Measurements from ENCODE around the gene INPP1. TPM values are rescaled to one million over a fixed set of nuclear protein-coding genes. Genes with fewer than 3 reads are reported as not detected.
A peak's percentile ranks its signal among the peaks of the same experiment; 100 is the strongest.

INPP1 gene
- total RNA-seq, 2 experiments from 2014 or later, result 6.7 to 7.8 TPM

DNA sequence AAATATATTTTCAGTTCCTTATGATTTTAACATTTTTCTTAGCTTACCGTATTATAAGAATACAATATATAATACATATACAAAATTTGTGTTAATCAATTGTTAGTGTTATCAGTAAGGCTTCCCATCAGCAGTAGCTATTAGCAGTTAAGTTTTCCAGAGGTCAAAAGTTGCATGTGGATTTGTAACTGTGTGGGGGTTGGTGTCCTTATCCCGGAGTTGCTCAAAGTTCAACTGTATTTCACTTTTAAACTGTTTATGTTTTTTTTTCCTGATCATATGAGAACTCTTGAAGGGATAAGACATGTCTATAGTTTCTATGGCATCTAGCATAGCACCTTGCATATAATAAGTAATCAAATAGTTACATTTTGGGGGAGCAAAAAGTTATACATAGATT is 52.9 kb downstream of the INPP1 start:
- Mint-ChIP-seq H3K4me3 (no peak overlapping the region), H3K36me3 (ENCODE audit: low read depth) (no peaks in the 10 kb centered on the region), H3K4me1 (no peaks in the 10 kb centered on the region), H3K27me3 (peaks cover 1% of the 10 kb centered on the region), H3K27ac (no peak overlapping the region), H3K9me3 (ENCODE audit: low read depth) (no peaks in the 10 kb centered on the region)
- ChIA-PET POLR2A (no interaction called here), CTCF (interaction anchor here (0.9 to 1.5 kb wide), 3 partner anchors 14 to 19 kb away, joined by 3 to 4 read pairs (median 3); no protein-coding TSS in a partner anchor)
- intact Hi-C loops (cut with DNase I, micrococcal nuclease), result no loop called here
- DNase-seq, result no peak
- ATAC-seq, result no peak

DNA sequence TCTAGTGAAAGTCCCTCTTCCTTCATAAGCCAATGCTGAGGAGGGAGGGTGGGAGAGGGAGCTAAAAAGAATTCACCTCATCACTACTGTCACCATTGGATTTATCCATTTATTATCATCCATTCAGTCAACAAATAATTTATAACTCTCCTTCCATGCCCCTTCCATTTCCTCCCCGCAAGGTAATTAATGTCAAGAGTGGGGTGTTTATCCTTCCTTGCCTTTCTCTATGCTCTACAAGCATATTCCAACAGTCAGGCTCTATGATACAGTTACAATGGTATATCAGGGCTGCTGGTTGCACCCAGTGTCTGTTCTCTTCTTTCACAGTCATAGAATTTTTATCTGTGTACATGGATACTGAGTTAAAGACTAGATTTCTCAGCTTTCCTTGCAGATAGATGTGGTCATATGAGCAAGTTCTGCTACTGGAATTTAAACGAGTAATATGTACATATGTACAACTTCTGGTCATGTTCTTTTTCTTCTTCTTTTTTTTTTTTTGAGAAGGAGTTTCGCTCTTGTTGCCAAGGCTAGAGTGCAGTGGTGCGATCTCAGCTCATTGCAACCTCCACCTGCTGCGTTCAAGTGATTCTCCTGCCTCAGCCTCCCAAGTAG is 59.7 kb downstream of the INPP1 start:
- H3K36me3 Mint-ChIP-seq (ENCODE audit: low read depth), result no peaks in the 10 kb centered on the region
- H3K4me1 Mint-ChIP-seq, result peaks cover 10% of the 10 kb centered on the region
- POLR2A ChIA-PET, result no interaction called here
- H3K27me3 Mint-ChIP-seq, result no peaks in the 10 kb centered on the region
- CTCF ChIA-PET, result interaction anchor here (0.9 to 1.3 kb wide), 2 partner anchors 11 to 93 kb away, joined by 3 to 4 read pairs; no protein-coding TSS in a partner anchor
- no peak overlapping the region for H3K4me3 Mint-ChIP-seq
- intact Hi-C loops (cut with DNase I, micrococcal nuclease), result loop anchor here (10.0 kb wide), 3 partner anchors 612 to 958 kb away; partner anchors contain the start of genes STAT1 (in 1 of the 2) and WDR75 (in 1 of the 2)
- no peak for DNase-seq
- ATAC-seq, result no peak
- no peaks in the 10 kb centered on the region for H3K9me3 Mint-ChIP-seq (ENCODE audit: low read depth)
- no peak overlapping the region for H3K27ac Mint-ChIP-seq

DNA sequence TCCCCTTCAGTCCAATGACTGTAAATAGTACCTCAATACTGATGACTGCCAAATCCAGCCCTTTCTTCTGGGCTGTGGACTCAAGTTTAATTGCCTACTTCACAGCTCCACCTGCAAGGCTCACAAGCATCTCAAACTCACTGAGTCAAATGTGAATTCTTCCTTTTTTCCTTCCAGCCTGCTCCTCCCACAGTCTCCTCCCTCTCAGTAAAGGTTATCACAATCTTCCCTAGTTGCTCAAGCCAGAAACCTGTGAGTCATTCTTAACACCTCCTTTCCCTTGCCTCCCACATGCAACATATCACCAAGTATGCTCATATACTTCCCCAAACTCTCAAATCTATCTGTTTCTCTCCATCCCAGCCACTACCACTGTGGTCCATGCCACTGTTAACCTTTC is 61.1 kb downstream of the INPP1 start:
- ChIA-PET CTCF (interaction anchor here (1.0 kb wide), 1 partner anchor 44 kb away, joined by 3 read pairs; no protein-coding TSS in a partner anchor), POLR2A (no interaction called here)
- ATAC-seq (peak; percentile 58), DNase-seq (peak; percentile 43)
- H3K9me3 Mint-ChIP-seq (ENCODE audit: low read depth), result no peaks in the 10 kb centered on the region
- intact Hi-C loops (cut with DNase I, micrococcal nuclease), result loop anchor here (1.0 to 10.0 kb wide), 7 partner anchors 274 to 960 kb away; partner anchors contain the start of genes GLS (in 1 of the 2), STAT1 (in 1 of the 2) and WDR75 (in 1 of the 2)
- H3K27ac Mint-ChIP-seq, result no peak overlapping the region
- H3K4me1 Mint-ChIP-seq, result peaks cover 10% of the 10 kb centered on the region
- no peak overlapping the region for H3K4me3 Mint-ChIP-seq
- H3K27me3 Mint-ChIP-seq, result no peaks in the 10 kb centered on the region
- no peaks in the 10 kb centered on the region for H3K36me3 Mint-ChIP-seq (ENCODE audit: low read depth)

DNA sequence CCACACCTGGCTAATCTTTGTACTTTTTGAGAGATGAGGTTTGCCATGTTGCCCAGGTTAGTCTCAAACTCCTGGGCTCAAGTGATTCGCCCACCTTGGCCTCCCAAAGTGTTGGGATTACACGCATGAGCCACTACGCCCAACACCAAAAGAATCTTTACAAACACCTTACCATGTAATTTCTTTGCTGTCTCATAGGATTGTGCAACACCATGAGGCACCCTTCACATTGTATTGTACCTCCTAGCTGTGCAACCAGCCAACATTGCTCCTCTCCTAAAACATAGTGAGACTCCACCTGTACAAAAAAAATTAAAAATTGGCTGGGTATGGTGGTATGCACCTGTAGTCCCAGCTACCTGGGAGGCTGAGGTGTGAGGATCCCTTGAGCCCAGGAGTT is 61.7 kb downstream of the INPP1 start:
- H3K27ac Mint-ChIP-seq, result no peak overlapping the region
- no peaks in the 10 kb centered on the region for H3K9me3 Mint-ChIP-seq (ENCODE audit: low read depth)
- peaks cover 16% of the 10 kb centered on the region for H3K4me1 Mint-ChIP-seq
- DNase-seq (no peak), ATAC-seq (no peak)
- no peaks in the 10 kb centered on the region for H3K27me3 Mint-ChIP-seq
- intact Hi-C loops (cut with DNase I, micrococcal nuclease), result loop anchor here (2.0 to 10.0 kb wide), 8 partner anchors 83 to 960 kb away; partner anchors contain the start of genes GLS (in 2 of the 2), NAB1 (in 1 of the 2), STAT1 (in 1 of the 2) and WDR75 (in 1 of the 2)
- H3K4me3 Mint-ChIP-seq, result no peak overlapping the region
- ChIA-PET POLR2A (no interaction called here), CTCF (interaction anchor here (0.7 to 1.2 kb wide), 3 partner anchors 45 to 564 kb away, joined by 3 read pairs; no protein-coding TSS in a partner anchor)
- H3K36me3 Mint-ChIP-seq (ENCODE audit: low read depth), result no peaks in the 10 kb centered on the region

DNA sequence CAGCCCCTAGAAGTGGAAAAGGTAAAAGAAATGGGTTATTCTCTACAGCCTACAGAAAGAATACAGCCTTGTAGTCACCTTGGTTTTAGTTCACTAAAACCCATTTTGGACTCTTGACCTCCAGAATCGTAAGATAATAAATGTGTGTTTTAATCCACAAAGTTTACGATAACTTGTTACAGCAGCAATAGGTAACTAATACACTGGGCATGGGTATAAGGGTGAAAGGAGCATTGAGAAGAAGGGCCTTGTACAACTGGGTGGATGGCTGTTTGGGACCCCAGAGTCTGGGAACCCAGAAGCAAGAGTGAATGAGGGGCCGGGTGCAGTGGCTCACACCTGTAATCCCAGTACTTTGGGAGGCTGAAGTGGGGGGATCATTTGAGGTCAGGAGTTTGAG is 62.6 kb downstream of the INPP1 start:
- POLR2A ChIA-PET, result no interaction called here
- no peaks in the 10 kb centered on the region for H3K36me3 Mint-ChIP-seq (ENCODE audit: low read depth)
- CTCF ChIA-PET, result interaction anchor here (1.2 to 1.4 kb wide), 2 partner anchors 13 to 319 kb away, joined by 3 read pairs; no protein-coding TSS in a partner anchor
- no peaks in the 10 kb centered on the region for H3K27me3 Mint-ChIP-seq
- intact Hi-C loops (cut with DNase I, micrococcal nuclease), result loop anchor here (2.0 to 10.0 kb wide), 8 partner anchors 84 to 961 kb away; partner anchors contain the start of genes GLS (in 2 of the 2), NAB1 (in 1 of the 2), STAT1 (in 1 of the 2) and WDR75 (in 1 of the 2)
- H3K9me3 Mint-ChIP-seq (ENCODE audit: low read depth), result no peaks in the 10 kb centered on the region
- no peak for ATAC-seq
- peaks cover 23% of the 10 kb centered on the region for H3K4me1 Mint-ChIP-seq
- H3K4me3 Mint-ChIP-seq, result no peak overlapping the region
- DNase-seq, result no peak
- no peak overlapping the region for H3K27ac Mint-ChIP-seq

DNA sequence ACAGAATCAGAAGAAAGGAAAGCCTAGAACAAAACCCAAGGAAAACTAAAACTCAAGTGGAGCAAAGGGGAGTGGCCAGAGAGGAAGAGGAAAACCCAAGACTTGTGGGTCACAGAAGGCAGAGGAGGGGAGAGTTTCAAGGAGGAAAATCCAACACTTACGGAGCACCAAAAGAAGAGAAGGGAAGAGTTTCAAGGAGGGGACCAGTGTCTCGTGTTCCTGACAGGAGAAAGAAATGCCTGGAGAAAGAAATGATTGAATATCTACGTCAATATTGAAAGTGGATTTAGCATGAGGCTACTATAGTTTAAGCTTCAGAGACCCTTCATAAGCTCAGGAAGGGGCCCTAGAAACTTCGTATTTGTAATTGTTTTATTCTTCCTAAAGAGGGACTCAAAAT is 63.4 kb downstream of the INPP1 start:
- H3K36me3 Mint-ChIP-seq (ENCODE audit: low read depth), result peaks cover 2% of the 10 kb centered on the region
- H3K4me1 Mint-ChIP-seq, result peaks cover 30% of the 10 kb centered on the region
- H3K4me3 Mint-ChIP-seq, result no peak overlapping the region
- H3K27me3 Mint-ChIP-seq, result no peaks in the 10 kb centered on the region
- ChIA-PET CTCF (interaction anchor here (0.6 to 1.4 kb wide), 6 partner anchors 9 to 735 kb away, joined by 3 to 6 read pairs (median 3); no protein-coding TSS in a partner anchor), POLR2A (interaction anchor here (0.8 to 1.2 kb wide), 3 partner anchors 131 to 474 kb away, joined by 3 read pairs; partner anchors contain the start of gene GLS)
- ATAC-seq (no peak), DNase-seq (no peak)
- intact Hi-C loops (cut with DNase I, micrococcal nuclease), result loop anchor here (1.0 to 10.0 kb wide), 7 partner anchors 85 to 962 kb away; partner anchors contain the start of genes GLS (in 1 of the 2), NAB1 (in 1 of the 2), NEMP2 (in 1 of the 2) and STAT1 (in 1 of the 2)
- H3K27ac Mint-ChIP-seq, result no peak overlapping the region
- H3K9me3 Mint-ChIP-seq (ENCODE audit: low read depth), result no peaks in the 10 kb centered on the region

DNA sequence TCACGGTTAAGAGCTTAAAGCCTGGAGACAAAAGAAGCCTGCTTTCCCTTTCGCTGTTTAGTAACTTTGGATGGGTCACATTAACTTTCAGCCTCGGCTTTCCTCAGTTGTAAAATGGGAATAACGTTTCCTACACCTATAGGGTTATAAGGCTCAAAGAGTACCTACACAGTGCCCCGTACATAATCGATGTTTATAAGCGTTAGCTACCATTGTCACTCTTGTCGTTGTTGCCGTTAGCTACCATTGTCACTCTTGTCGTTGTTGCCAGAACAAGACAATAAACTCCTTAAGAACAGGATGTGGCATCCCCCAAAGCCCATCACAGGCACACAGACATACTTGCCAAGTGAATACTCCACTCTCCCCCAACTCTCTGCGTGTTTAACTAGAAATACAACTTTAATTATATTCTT is 63.9 kb downstream of the INPP1 start:
- H3K4me1 Mint-ChIP-seq, result peaks cover 34% of the 10 kb centered on the region
- ATAC-seq, result peak; percentile 14
- DNase-seq, result peak; percentile 58
- POLR2A ChIA-PET, result interaction anchor here (0.8 to 1.2 kb wide), 3 partner anchors 131 to 473 kb away, joined by 3 read pairs; partner anchors contain the start of gene GLS
- peaks cover 2% of the 10 kb centered on the region for H3K36me3 Mint-ChIP-seq (ENCODE audit: low read depth)
- intact Hi-C loops (cut with DNase I, micrococcal nuclease), result loop anchor here (1.0 to 10.0 kb wide), 7 partner anchors 85 to 962 kb away; partner anchors contain the start of genes GLS (in 1 of the 2), NAB1 (in 1 of the 2), NEMP2 (in 1 of the 2) and STAT1 (in 1 of the 2)
- H3K9me3 Mint-ChIP-seq (ENCODE audit: low read depth), result no peaks in the 10 kb centered on the region
- H3K27ac Mint-ChIP-seq, result peak overlapping the region; percentile 78
- peak overlapping the region; percentile 75 for H3K4me3 Mint-ChIP-seq
- CTCF ChIA-PET, result interaction anchor here (0.6 to 1.4 kb wide), 6 partner anchors 8 to 736 kb away, joined by 3 to 6 read pairs (median 3); no protein-coding TSS in a partner anchor
- H3K27me3 Mint-ChIP-seq, result no peaks in the 10 kb centered on the region

DNA sequence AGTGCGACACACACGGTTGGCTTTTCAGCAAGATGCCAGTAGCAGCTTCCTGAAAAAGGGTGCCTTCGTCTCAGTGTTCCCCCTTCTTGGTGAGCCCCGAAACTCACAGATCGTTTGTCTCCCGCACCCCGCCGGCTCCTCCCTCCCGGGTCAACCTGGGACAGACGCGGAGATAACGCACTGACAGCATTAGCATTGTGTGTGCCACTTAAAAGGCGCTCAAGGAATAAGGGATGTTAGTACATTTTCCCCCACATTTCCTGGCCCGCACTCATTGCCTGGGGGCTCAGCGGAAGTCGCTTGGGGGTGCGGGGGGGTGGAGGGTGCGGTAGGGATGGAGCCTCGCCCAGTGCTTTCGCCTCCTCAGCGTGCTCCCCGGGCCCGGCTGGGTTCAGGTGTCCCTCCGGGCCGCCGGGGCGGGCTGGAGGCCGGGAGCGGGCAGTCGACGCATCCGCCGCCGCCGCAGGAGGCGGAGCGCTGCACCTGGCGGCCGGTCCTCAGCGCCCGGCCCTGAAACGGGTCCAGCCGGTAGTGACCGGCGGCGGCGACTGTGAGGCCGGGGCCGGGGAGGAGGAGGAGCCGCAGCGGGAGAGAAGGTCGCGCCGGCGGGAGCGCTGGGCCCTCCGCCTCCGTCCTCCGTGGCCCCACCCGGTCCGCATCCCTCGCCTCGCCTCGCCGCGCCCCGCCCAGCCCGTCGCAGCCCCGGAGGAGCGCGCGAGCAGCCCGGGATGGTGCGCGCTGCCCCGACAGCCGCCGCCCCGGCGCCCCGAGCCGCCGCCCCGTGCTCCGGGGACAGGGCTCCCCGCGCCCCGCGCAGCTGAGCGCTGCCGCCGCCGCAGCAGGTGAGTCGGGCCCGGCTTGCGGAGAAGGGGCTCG is 64.5 kb downstream of the INPP1 start, which contains the start of gene MFSD6:
MFSD6 (plus strand) TSS at position 694 of the 876 bp plus-strand sequence. CDS start 27,675 bp downstream, outside the sequence.
- CTCF ChIA-PET, result interaction anchor here (0.8 to 1.4 kb wide), 5 partner anchors 8 to 736 kb away, joined by 3 to 6 read pairs (median 3); no protein-coding TSS in a partner anchor
- POLR2A ChIA-PET, result interaction anchor here (0.8 to 1.2 kb wide), 3 partner anchors 130 to 473 kb away, joined by 3 read pairs; partner anchors contain the start of gene GLS
- intact Hi-C loops (cut with DNase I, micrococcal nuclease), result loop anchor here (1.0 to 10.0 kb wide), 11 partner anchors 86 to 963 kb away; partner anchors contain the start of genes NEMP2 (in 2 of the 2), GLS (in 1 of the 2), HIBCH (in 1 of the 2) and NAB1 (in 1 of the 2)

DNA sequence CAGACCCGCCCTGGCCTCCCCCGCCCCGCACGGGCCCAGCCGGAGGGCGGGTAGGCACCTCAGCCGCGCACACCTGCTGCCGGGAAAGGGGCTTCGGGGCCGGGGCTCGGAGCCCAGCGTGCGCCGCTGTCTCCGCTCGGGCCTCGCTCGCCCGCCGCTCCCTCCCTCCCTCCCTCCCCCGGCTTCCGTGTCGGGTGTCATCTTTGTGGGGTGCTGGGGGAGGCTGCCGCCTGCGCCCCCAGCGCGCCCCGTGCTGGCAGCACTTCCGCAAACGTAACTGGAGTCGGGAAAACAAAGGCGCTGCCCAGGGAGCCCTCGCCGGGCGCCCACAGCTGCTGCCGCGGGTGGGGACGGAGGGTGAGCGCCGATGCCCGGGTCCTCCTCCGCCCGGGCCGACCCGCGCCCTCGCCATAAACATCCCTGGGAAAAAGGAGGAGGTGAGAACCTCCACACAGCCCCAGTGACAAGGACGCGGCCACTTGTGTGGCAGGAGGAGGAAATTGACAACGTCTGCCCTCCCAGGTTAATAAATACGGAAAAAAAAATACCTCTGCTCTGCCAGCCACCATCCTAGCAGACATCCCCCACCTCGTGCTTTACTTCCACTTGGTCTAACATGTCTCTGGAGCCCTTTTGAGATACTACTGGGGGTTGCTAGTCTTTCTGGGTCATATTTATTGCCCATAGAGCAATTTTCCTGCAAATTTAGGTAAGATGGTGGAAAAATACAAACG is 65.3 kb downstream of the INPP1 start:
- ChIA-PET CTCF (no interaction called here), POLR2A (no interaction called here)
- DNase-seq, result peak; percentile 82
- Mint-ChIP-seq H3K4me1 (peaks cover 45% of the 10 kb centered on the region), H3K36me3 (ENCODE audit: low read depth) (peaks cover 7% of the 10 kb centered on the region), H3K4me3 (peak overlapping the region; percentile 81), H3K27me3 (no peaks in the 10 kb centered on the region), H3K27ac (peak overlapping the region; percentile 90), H3K9me3 (ENCODE audit: low read depth) (no peaks in the 10 kb centered on the region)
- intact Hi-C loops (cut with DNase I, micrococcal nuclease), result loop anchor here (1.0 to 10.0 kb wide), 11 partner anchors 86 to 964 kb away; partner anchors contain the start of genes GLS (in 1 of the 2), HIBCH (in 1 of the 2), NAB1 (in 1 of the 2) and NEMP2 (in 1 of the 2)
- peak; percentile 50 for ATAC-seq

More for the DNA sequence above, 64.5 kb downstream of the INPP1 start, which contains the start of gene MFSD6:
- ATAC-seq, result peak; percentile 52
- Mint-ChIP-seq H3K4me1 (peaks cover 40% of the 10 kb centered on the region), H3K27me3 (no peaks in the 10 kb centered on the region), H3K27ac (peak within 1 kb of the TSS; percentile 90), H3K9me3 (ENCODE audit: low read depth) (no peaks in the 10 kb centered on the region), H3K36me3 (ENCODE audit: low read depth) (peaks cover 3% of the 10 kb centered on the region), H3K4me3 (peak within 1 kb of the TSS; percentile 81)
- DNase-seq, result peak; percentile 74

DNA sequence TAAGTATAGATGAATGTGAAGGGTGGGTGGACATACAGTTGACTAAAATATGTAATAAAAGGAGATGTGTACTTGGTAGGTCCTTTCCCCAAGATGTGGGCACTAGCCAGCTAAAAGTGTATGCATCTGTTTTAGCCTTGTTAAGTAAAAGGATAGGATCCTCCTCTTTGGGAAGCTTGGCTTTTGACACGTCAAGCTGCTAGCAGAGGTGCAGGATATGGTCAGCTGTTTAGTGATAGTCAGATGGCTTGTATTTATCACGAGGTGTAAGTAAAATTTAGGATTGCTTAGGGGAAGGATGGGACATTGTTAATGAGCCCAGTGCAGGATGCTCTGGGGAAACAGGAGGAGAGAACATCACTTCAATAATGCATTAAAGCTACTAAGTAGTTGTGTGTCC is 66.2 kb downstream of the INPP1 start:
- ATAC-seq, result no peak
- H3K4me3 Mint-ChIP-seq, result peak overlapping the region; percentile 81
- H3K27ac Mint-ChIP-seq, result peak overlapping the region; percentile 90
- H3K9me3 Mint-ChIP-seq (ENCODE audit: low read depth), result no peaks in the 10 kb centered on the region
- intact Hi-C loops (cut with DNase I, micrococcal nuclease), result loop anchor here (2.0 to 10.0 kb wide), 7 partner anchors 87 to 965 kb away; partner anchors contain the start of genes GLS (in 1 of the 2), NAB1 (in 1 of the 2), STAT1 (in 1 of the 2) and WDR75 (in 1 of the 2)
- H3K4me1 Mint-ChIP-seq, result peaks cover 53% of the 10 kb centered on the region
- POLR2A ChIA-PET, result no interaction called here
- H3K27me3 Mint-ChIP-seq, result no peaks in the 10 kb centered on the region
- DNase-seq, result no peak
- H3K36me3 Mint-ChIP-seq (ENCODE audit: low read depth), result peaks cover 7% of the 10 kb centered on the region
- CTCF ChIA-PET, result interaction anchor here (0.9 to 1.3 kb wide), 2 partner anchors 10 to 16 kb away, joined by 3 to 8 read pairs; no protein-coding TSS in a partner anchor

Measured in activated CD4-positive, alpha-beta T cell treated with anti-CD3 and anti-CD28 coated beads for 36 hours (primary cell).